HG03159 (cell line): ENCODE data around the gene PLSCR1.
"Not testable (repeated sequence)": the region's sequence is repeated elsewhere in the genome, so short reads cannot be mapped to it uniquely, and the experiment has no call there.

Source experiments
- ATAC-seq: cut with Tn5 transposase; IDR thresholded peaks from one replicate; pipeline ENCODE4 v1.9.1; 2021; ENCODE audit warnings: mild to moderate bottlenecking, moderate library complexity; ENCODE audit not compliant: unreplicated experiment

PLSCR1 gene

GRCh38 chr3:146550743-146551510, 6.5 kb upstream of the PLSCR1 start:
- peak; percentile 91 for ATAC-seq

GRCh38 chr3:146550070-146550615, 5.7 kb upstream of the PLSCR1 start:
- ATAC-seq, result no peak

GRCh38 chr3:146547235-146547835, 2.9 kb upstream of the PLSCR1 start:
- no peak for ATAC-seq

- no peak for ATAC-seq
Observed at GRCh38 chr3:146546366-146546965, 2.1 kb upstream of the PLSCR1 start.

GRCh38 chr3:146544929-146545528, 622 bp upstream of the PLSCR1 start:
- peak; percentile 17 for ATAC-seq

- ATAC-seq, result peak; percentile 10
Observed at GRCh38 chr3:146543461-146544001, 876 bp downstream of the PLSCR1 start.

- ATAC-seq, result no peak
Observed at GRCh38 chr3:146542978-146543377, 1.4 kb downstream of the PLSCR1 start.

- no peak for ATAC-seq
Observed at GRCh38 chr3:146542179-146542578, 2.2 kb downstream of the PLSCR1 start.

GRCh38 chr3:146540978-146541377, 3.4 kb downstream of the PLSCR1 start:
- ATAC-seq, result no peak

GRCh38 chr3:146540236-146540635, 4.2 kb downstream of the PLSCR1 start:
- ATAC-seq, result no peak

GRCh38 chr3:146539315-146539714, 5.1 kb downstream of the PLSCR1 start:
- ATAC-seq, result no peak

GRCh38 chr3:146537603-146538002, 6.8 kb downstream of the PLSCR1 start:
- ATAC-seq, result no peak

- no peak for ATAC-seq
Observed at GRCh38 chr3:146536681-146537080, 7.7 kb downstream of the PLSCR1 start.

GRCh38 chr3:146532406-146532805, 12.0 kb downstream of the PLSCR1 start:
- no peak for ATAC-seq

GRCh38 chr3:146530609-146531008, 13.8 kb downstream of the PLSCR1 start:
- ATAC-seq, result no peak

- no peak for ATAC-seq
Observed at GRCh38 chr3:146529021-146529420, 15.4 kb downstream of the PLSCR1 start.

- no peak for ATAC-seq
Observed at GRCh38 chr3:146524961-146525360, 19.4 kb downstream of the PLSCR1 start.

- ATAC-seq, result no peak
Observed at GRCh38 chr3:146523531-146523930, 20.9 kb downstream of the PLSCR1 start.

- not testable (repeated sequence) for ATAC-seq
Observed at GRCh38 chr3:146522174-146523158, 21.9 kb downstream of the PLSCR1 start.

GRCh38 chr3:146521394-146521793, 23.0 kb downstream of the PLSCR1 start:
- no peak for ATAC-seq
